ENCODE data around the gene LARP6. TPM values are rescaled to one million over a fixed set of nuclear protein-coding genes. Genes with fewer than 3 reads are reported as not detected.

LARP6 gene
- total RNA-seq, 2 experiments from 2014 or later: 0.31 TPM; not detected in 1

- intact Hi-C loops (cut with DNase I, micrococcal nuclease): no loop called here
- Mint-ChIP-seq H3K4me3 (no peak overlapping the region), H3K36me3 (ENCODE audit: low read depth) (no peaks in the 10 kb centered on the region), H3K4me1 (ENCODE audit: low read depth) (no peaks in the 10 kb centered on the region), H3K27ac (no peak overlapping the region), H3K9me3 (no peaks in the 10 kb centered on the region), H3K27me3 (peaks cover 28% of the 10 kb centered on the region)
- Histone ChIP-seq H3K27ac (ENCODE audit: low read depth in 1 of 2, low read length in 2 of 2) (no peak overlapping the region), H3K27me3 (ENCODE audit: control insufficient read depth in 1 of 2, insufficient read depth in 2 of 2, low read length in 2 of 2) (no peaks in the 10 kb centered on the region), H3K4me1 (ENCODE audit: insufficient read depth, low read length) (no peaks in the 10 kb centered on the region), H3K9me3 (ENCODE audit: control insufficient read depth in 1 of 2, insufficient read depth in 1 of 2, low read length in 2 of 2) (peaks cover 0 to 12% of the 10 kb centered on the region in 2 experiments), H3K4me3 (ENCODE audit: low read length) (no peak overlapping the region), H3K36me3 (ENCODE audit: insufficient read depth, low read length) (no peaks in the 10 kb centered on the region)
- DNase-seq: no peak
- ChIA-PET POLR2A (no interaction called here), CTCF (interaction anchor here (0.7 kb wide), 1 partner anchor 388 kb away, joined by 4 read pairs; no protein-coding TSS in a partner anchor)
- TF ChIP-seq CTCF (IDR thresholded peaks at IDR 0.05): no peak
- no peak for ATAC-seq (ENCODE audit: poor library complexity)
Measured at GRCh38 chr15:70823196-70823595, 30.8 kb downstream of the LARP6 start.

DNA sequence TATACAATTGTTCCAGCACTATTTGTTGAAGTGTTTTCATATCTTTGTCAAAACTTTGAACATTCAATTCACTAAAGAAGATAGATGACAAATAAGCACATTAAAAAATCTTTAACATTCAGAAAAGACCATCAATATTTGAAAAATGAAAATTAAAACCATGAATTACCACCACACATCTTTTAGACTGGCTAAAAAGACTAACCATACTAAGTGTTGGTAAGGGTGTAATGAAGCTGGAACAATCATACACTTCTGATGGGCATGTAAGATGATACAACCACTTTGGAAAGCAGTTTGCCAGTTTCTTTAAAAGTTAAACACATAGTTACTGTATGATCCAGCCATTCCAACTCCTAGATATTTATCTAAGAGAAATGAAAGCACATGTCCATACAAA lies 33.7 kb downstream of the LARP6 start:
- no peaks in the 10 kb centered on the region for H3K4me1 ChIP-seq (ENCODE audit: insufficient read depth, low read length)
- ATAC-seq (ENCODE audit: poor library complexity) (no peak), DNase-seq (no peak)
- no peak overlapping the region for H3K4me3 Mint-ChIP-seq
- no peaks in the 10 kb centered on the region for H3K4me1 Mint-ChIP-seq (ENCODE audit: low read depth)
- H3K36me3 ChIP-seq (ENCODE audit: insufficient read depth, low read length): no peaks in the 10 kb centered on the region
- H3K27me3 Mint-ChIP-seq: peaks cover 12% of the 10 kb centered on the region
- H3K4me3 ChIP-seq (ENCODE audit: low read length): no peak overlapping the region
- TF ChIP-seq CTCF (IDR thresholded peaks at IDR 0.05): no peak
- ChIA-PET POLR2A (no interaction called here), CTCF (interaction anchor here (1.2 kb wide), 1 partner anchor 9 kb away, joined by 3 read pairs; no protein-coding TSS in a partner anchor)
- no peak overlapping the region for H3K27ac Mint-ChIP-seq
- peaks cover 0 to 12% of the 10 kb centered on the region in 2 experiments for H3K9me3 ChIP-seq (ENCODE audit: control insufficient read depth in 1 of 2, insufficient read depth in 1 of 2, low read length in 2 of 2)
- no peaks in the 10 kb centered on the region for H3K27me3 ChIP-seq (ENCODE audit: control insufficient read depth in 1 of 2, insufficient read depth in 2 of 2, low read length in 2 of 2)
- no peak overlapping the region for H3K27ac ChIP-seq (ENCODE audit: low read depth in 1 of 2, low read length in 2 of 2)
- intact Hi-C loops (cut with DNase I, micrococcal nuclease): no loop called here
- H3K9me3 Mint-ChIP-seq: no peaks in the 10 kb centered on the region
- no peaks in the 10 kb centered on the region for H3K36me3 Mint-ChIP-seq (ENCODE audit: low read depth)

GRCh38 chr15:70818580-70818979 lies 35.4 kb downstream of the LARP6 start:
- peaks cover 4% of the 10 kb centered on the region for H3K27me3 Mint-ChIP-seq
- no peaks in the 10 kb centered on the region for H3K36me3 Mint-ChIP-seq (ENCODE audit: low read depth)
- Histone ChIP-seq H3K4me1 (ENCODE audit: insufficient read depth, low read length) (no peaks in the 10 kb centered on the region), H3K9me3 (ENCODE audit: control insufficient read depth in 1 of 2, insufficient read depth in 1 of 2, low read length in 2 of 2) (peaks cover 0 to 12% of the 10 kb centered on the region in 2 experiments), H3K27ac (ENCODE audit: low read depth in 1 of 2, low read length in 2 of 2) (no peak overlapping the region), H3K27me3 (ENCODE audit: control insufficient read depth in 1 of 2, insufficient read depth in 2 of 2, low read length in 2 of 2) (no peaks in the 10 kb centered on the region), H3K4me3 (ENCODE audit: low read length) (no peak overlapping the region), H3K36me3 (ENCODE audit: insufficient read depth, low read length) (no peaks in the 10 kb centered on the region)
- H3K4me3 Mint-ChIP-seq: no peak overlapping the region
- H3K9me3 Mint-ChIP-seq: no peaks in the 10 kb centered on the region
- intact Hi-C loops (cut with DNase I, micrococcal nuclease): loop anchor here in 1 of 2 experiments (10.0 kb wide), 1 partner anchor 1764 kb away; no protein-coding TSS in a partner anchor
- no peaks in the 10 kb centered on the region for H3K4me1 Mint-ChIP-seq (ENCODE audit: low read depth)
- DNase-seq (no peak), ATAC-seq (ENCODE audit: poor library complexity) (no peak)
- ChIA-PET POLR2A (no interaction called here), CTCF (no interaction called here)
- no peak for TF ChIP-seq CTCF (IDR thresholded peaks at IDR 0.05)
- no peak overlapping the region for H3K27ac Mint-ChIP-seq

Measured in CD4-positive, alpha-beta T cell (primary cell).